Activated T-helper 2 cell treated with anti-CD3 and anti-CD28 coated beads, Interferon-gamma antibody, Interleukin-2, Interleukin-4, amounts not matched to agents 10 μg/mL and 5 μg/mL and 100 μg/mL, durations not matched to agents 14 hours and 24 hours and 36 hours (primary cell): ENCODE results near the gene TESK1. TPM values are rescaled to one million over a fixed set of nuclear protein-coding genes. Genes with fewer than 3 reads are reported as not detected.
A peak's percentile ranks its signal among the peaks of the same experiment; 100 is the strongest.
"Not testable (repeated sequence)": the region's sequence is repeated elsewhere in the genome, so short reads cannot be mapped to it uniquely, and the experiment has no call there.

Source experiments
- DNase-seq: peaks from one replicate; pipeline ENCODE4 v3.0.0; 2021; ENCODE audit warnings: low spot score
- H3K27ac Mint-ChIP-seq: one replicate; pipeline ENCODE4 v1.8.0; 2021; ENCODE audit warnings: mixed read lengths
- H3K27me3 Mint-ChIP-seq: one replicate; pipeline ENCODE4 v1.8.0; 2021; ENCODE audit warnings: low read depth, mixed read lengths
- H3K36me3 Mint-ChIP-seq: one replicate; pipeline ENCODE4 v1.8.0; 2021; ENCODE audit warnings: low read depth, mixed read lengths
- H3K4me1 Mint-ChIP-seq: one replicate; pipeline ENCODE4 v1.8.0; 2021; ENCODE audit warnings: low read depth, mixed read lengths
- H3K4me3 Mint-ChIP-seq: one replicate; pipeline ENCODE4 v1.8.0; 2021; ENCODE audit warnings: low read depth, mild to moderate bottlenecking, moderate library complexity, mixed read lengths
- H3K9me3 Mint-ChIP-seq: one replicate; pipeline ENCODE4 v1.8.0; 2021; ENCODE audit warnings: mixed read lengths
- intact Hi-C: fragments of 100-400 bp; cut with micrococcal nuclease; formaldehyde crosslinking; loops from one replicate; pipeline ENCODE4 v1.15.1; 2023
- total RNA-seq: library from RNA; stranded (reverse); gene quantifications from 2 replicates; pipeline ENCODE4 v1.2.3, GENCODE V29; 2022

TESK1 gene
- total RNA-seq, 1 donor from 2014 or later = 48.0 TPM

GRCh38 chr9:35629597-35629996 is 24.5 kb downstream of the TESK1 start:
- Mint-ChIP-seq H3K4me1 (peaks cover 22% of the 10 kb centered on the region), H3K27me3 (no peaks in the 10 kb centered on the region)

GRCh38 chr9:35635730-35636129 is 30.7 kb downstream of the TESK1 start:
- intact Hi-C loops = loop anchor here (2.0 to 5.0 kb wide), 2 partner anchors 17 to 1258 kb away; partner anchors contain the start of genes CD72 and MYORG
- Mint-ChIP-seq H3K9me3 (peaks cover 6% of the 10 kb centered on the region), H3K27ac (peak overlapping the region; percentile 44), H3K4me1 (peaks cover 47% of the 10 kb centered on the region), H3K27me3 (no peaks in the 10 kb centered on the region), H3K36me3 (peaks cover 14% of the 10 kb centered on the region), H3K4me3 (no peak overlapping the region)
- DNase-seq = no peak

More at GRCh38 chr9:35629597-35629996, 24.5 kb downstream of the TESK1 start:
- H3K9me3 Mint-ChIP-seq = no peaks in the 10 kb centered on the region
- H3K36me3 Mint-ChIP-seq = no peaks in the 10 kb centered on the region
- no peak for DNase-seq
- no peak overlapping the region for H3K27ac Mint-ChIP-seq
- H3K4me3 Mint-ChIP-seq = no peak overlapping the region
- intact Hi-C loops = no loop called here

DNA sequence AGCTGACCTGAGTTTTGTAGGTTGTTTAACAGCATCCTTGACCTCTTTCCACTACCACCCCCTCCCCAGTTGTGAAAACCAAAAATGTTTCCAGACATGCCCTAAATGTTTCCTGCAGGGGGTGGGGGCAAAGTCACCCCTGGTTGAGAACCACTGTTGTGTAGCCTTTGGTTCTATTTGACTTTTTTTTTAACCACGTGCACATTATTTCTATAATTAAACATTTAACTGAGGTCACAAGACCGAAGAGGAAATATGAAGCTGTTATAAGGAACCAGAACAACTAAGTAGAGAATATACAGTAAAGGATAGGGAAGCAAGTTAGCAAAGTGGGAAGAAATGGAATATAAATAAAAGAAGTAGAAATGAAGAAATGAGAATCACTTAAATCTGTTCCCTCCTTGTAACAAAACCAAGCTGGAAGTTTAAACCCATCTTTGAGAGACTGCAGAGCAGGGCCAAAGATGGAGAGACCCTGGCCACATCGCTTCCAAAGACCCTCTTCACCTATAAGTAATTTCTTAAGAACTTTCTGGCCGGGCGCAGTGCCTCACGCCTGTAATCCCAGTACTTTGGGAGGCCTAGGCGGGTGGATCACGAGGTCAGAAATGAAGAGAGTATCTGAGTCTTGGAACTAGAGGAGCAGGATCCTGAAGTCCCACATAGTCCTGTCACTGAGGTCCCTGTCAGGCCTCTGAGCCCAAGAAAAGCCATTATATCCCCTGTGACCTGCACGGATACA is 31.2 kb downstream of the TESK1 start:
- H3K9me3 Mint-ChIP-seq = peaks cover 12% of the 10 kb centered on the region
- peaks cover 48% of the 10 kb centered on the region for H3K4me1 Mint-ChIP-seq
- H3K4me3 Mint-ChIP-seq = no peak overlapping the region
- peak overlapping the region; percentile 76 for H3K27ac Mint-ChIP-seq
- intact Hi-C loops = loop anchor here (5.0 kb wide), 1 partner anchor 1259 kb away; the partner anchor contains the start of gene MYORG
- no peak for DNase-seq
- peaks cover 20% of the 10 kb centered on the region for H3K36me3 Mint-ChIP-seq
- no peaks in the 10 kb centered on the region for H3K27me3 Mint-ChIP-seq

DNA sequence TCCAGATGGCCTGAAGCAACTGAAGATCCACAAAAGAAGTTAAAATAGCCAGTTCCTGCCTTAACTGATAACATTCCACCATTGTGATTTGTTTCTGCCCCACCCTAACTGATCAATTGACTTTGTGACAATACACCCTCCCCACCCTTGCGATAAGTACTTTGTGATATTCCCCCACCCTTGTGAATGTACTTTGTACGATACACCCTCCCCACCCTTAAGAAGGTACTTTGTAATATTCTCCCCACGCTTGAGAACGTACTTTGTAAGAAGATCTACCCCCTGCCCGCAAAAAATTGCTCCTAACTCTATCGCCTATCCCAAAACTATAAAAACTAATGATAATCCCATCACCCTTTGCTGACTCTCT is 31.8 kb downstream of the TESK1 start:
- H3K4me3 Mint-ChIP-seq, DNase-seq, H3K27me3 Mint-ChIP-seq: not testable (repeated sequence)
- H3K27ac Mint-ChIP-seq = peak overlapping the region; percentile 24
- peaks cover 12% of the 10 kb centered on the region for H3K9me3 Mint-ChIP-seq
- intact Hi-C loops = loop anchor here (5.0 kb wide), 1 partner anchor 1260 kb away; the partner anchor contains the start of gene MYORG
- peaks cover 52% of the 10 kb centered on the region for H3K4me1 Mint-ChIP-seq
- peaks cover 25% of the 10 kb centered on the region for H3K36me3 Mint-ChIP-seq

DNA sequence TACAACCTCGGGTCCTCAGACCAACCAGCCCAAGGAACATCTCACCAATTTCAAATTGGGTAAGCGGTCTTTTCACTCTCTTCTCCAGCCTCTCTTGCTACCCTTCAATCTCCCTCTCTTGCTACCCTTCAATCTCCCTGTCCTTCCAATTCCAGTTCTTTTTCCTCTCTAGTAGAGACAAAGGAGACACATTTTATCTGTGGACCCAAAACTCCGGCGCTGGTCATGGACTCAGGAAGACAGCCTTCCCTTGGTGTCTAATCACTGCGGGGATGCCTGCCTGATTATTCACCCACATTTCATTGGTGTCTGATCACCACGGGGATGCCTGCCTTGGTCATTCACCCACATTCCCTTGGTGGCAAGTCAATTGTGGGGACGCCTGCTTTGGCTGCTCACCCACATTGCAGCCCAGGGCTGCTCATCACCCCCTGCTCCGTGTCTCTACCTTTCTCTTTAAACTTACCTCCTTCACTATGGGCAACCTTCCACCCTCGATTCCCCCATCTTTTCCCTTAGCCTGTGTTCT is 32.4 kb downstream of the TESK1 start:
- not testable (repeated sequence) for DNase-seq, H3K4me3 Mint-ChIP-seq, H3K27me3 Mint-ChIP-seq
- intact Hi-C loops = loop anchor here (5.0 kb wide), 1 partner anchor 1260 kb away; the partner anchor contains the start of gene MYORG
- Mint-ChIP-seq H3K36me3 (peaks cover 31% of the 10 kb centered on the region), H3K4me1 (peaks cover 52% of the 10 kb centered on the region), H3K27ac (peak overlapping the region; percentile 16), H3K9me3 (peaks cover 12% of the 10 kb centered on the region)

DNA sequence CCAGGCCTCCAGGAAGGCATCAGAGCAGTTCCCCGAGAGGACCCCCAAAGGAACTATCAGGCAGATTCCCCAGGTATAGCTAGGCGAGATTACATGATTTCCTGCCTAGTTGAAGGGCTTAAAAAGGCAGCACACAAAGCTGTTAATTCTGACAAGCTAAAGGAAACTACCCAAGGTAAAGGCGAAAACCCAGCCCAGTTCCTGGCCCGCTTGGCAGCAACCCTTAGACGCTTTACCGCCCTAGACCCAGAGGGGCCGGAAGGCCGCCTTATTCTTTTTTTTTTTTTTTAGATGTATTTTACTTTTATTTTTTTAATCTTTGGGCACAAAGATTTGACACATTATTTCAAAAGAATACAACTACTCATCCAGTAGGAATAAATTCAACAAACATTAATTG is 33.7 kb downstream of the TESK1 start:
- peaks cover 12% of the 10 kb centered on the region for H3K9me3 Mint-ChIP-seq
- not testable (repeated sequence) for DNase-seq, H3K4me3 Mint-ChIP-seq, H3K27me3 Mint-ChIP-seq
- peaks cover 54% of the 10 kb centered on the region for H3K4me1 Mint-ChIP-seq
- intact Hi-C loops = loop anchor here (5.0 kb wide), 1 partner anchor 1261 kb away; the partner anchor contains the start of gene MYORG
- H3K27ac Mint-ChIP-seq = peak overlapping the region; percentile 18
- peaks cover 41% of the 10 kb centered on the region for H3K36me3 Mint-ChIP-seq

DNA sequence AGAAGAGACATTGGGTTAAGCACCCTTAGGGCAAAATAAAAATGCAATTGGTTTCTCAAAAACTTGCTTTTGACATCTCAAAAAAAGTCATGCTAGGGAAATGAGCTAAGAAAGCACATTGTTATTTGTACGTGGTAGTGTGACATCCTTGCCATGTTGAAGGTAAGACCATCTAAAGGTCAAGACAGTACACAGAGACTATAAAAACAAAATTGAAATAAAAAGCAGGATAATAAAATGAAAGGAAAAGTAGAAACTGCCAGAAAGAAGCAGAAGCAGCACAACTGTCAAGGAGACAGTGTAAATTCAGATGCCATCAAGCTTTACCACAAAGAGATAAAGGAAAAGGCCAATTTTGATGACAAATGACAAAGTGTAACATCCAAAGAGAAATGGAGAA is 34.2 kb downstream of the TESK1 start:
- H3K4me3 Mint-ChIP-seq = peak overlapping the region; percentile 51
- H3K27me3 Mint-ChIP-seq, DNase-seq: not testable (repeated sequence)
- peaks cover 42% of the 10 kb centered on the region for H3K36me3 Mint-ChIP-seq
- H3K27ac Mint-ChIP-seq = peak overlapping the region; percentile 96
- H3K4me1 Mint-ChIP-seq = peaks cover 55% of the 10 kb centered on the region
- H3K9me3 Mint-ChIP-seq = peaks cover 12% of the 10 kb centered on the region
- intact Hi-C loops = loop anchor here (5.0 kb wide), 1 partner anchor 1262 kb away; the partner anchor contains the start of gene MYORG

GRCh38 chr9:35639631-35640030 is 34.6 kb downstream of the TESK1 start:
- intact Hi-C loops = loop anchor here (5.0 kb wide), 1 partner anchor 1262 kb away; the partner anchor contains the start of gene MYORG
- DNase-seq = no peak
- H3K4me3 Mint-ChIP-seq = peak overlapping the region; percentile 51
- peaks cover 12% of the 10 kb centered on the region for H3K9me3 Mint-ChIP-seq
- peak overlapping the region; percentile 96 for H3K27ac Mint-ChIP-seq
- H3K27me3 Mint-ChIP-seq = no peaks in the 10 kb centered on the region
- H3K4me1 Mint-ChIP-seq = peaks cover 58% of the 10 kb centered on the region
- H3K36me3 Mint-ChIP-seq = peaks cover 46% of the 10 kb centered on the region

DNA sequence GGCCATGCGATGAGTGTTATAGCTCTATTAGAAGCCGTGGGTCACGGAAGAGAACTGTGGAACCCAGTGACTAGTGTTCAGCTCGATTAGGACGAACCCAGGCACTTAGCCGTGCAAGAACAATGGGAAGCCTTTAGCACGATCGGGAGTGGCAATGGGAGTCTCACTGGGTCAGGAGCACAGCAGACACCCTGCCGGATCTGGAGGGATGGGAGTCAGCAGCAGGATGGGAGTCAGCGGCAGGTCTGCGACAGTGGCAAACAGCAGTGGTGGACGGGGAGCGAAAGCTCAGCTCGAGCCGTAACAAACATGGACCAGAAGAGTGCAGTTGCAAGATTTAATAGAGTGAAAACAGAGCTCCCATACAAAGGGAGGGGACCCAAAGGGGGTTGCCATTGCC is 35.4 kb downstream of the TESK1 start:
- intact Hi-C loops, H3K27me3 Mint-ChIP-seq, H3K4me3 Mint-ChIP-seq, DNase-seq: not testable (repeated sequence)
- H3K9me3 Mint-ChIP-seq = peaks cover 12% of the 10 kb centered on the region
- peak overlapping the region; percentile 78 for H3K27ac Mint-ChIP-seq
- H3K36me3 Mint-ChIP-seq = peaks cover 48% of the 10 kb centered on the region
- H3K4me1 Mint-ChIP-seq = peaks cover 54% of the 10 kb centered on the region

- H3K27ac Mint-ChIP-seq, DNase-seq, H3K27me3 Mint-ChIP-seq, H3K4me3 Mint-ChIP-seq, intact Hi-C loops: not testable (repeated sequence)
- Mint-ChIP-seq H3K9me3 (peaks cover 12% of the 10 kb centered on the region), H3K36me3 (peaks cover 51% of the 10 kb centered on the region), H3K4me1 (peaks cover 49% of the 10 kb centered on the region)
Measured at GRCh38 chr9:35641478-35641877, 36.4 kb downstream of the TESK1 start.

GRCh38 chr9:35643046-35643445 is 38.0 kb downstream of the TESK1 start:
- H3K4me3 Mint-ChIP-seq = no peak overlapping the region
- no peaks in the 10 kb centered on the region for H3K27me3 Mint-ChIP-seq
- peaks cover 12% of the 10 kb centered on the region for H3K9me3 Mint-ChIP-seq
- H3K36me3 Mint-ChIP-seq = peaks cover 54% of the 10 kb centered on the region
- peaks cover 45% of the 10 kb centered on the region for H3K4me1 Mint-ChIP-seq
- intact Hi-C loops = no loop called here
- DNase-seq = no peak
- H3K27ac Mint-ChIP-seq = no peak overlapping the region

- not testable (repeated sequence) for H3K27me3 Mint-ChIP-seq, H3K9me3 Mint-ChIP-seq, DNase-seq
- H3K4me3 Mint-ChIP-seq = peak overlapping the region; percentile 96
- peaks cover 54% of the 10 kb centered on the region for H3K36me3 Mint-ChIP-seq
- H3K27ac Mint-ChIP-seq = peak overlapping the region; percentile 96
- H3K4me1 Mint-ChIP-seq = peaks cover 41% of the 10 kb centered on the region
- intact Hi-C loops = loop anchor here (1.0 to 2.0 kb wide), 6 partner anchors 27 to 529 kb away; partner anchors contain the start of genes CD72 and HINT2
Measured at GRCh38 chr9:35645736-35646135, 40.7 kb downstream of the TESK1 start.

GRCh38 chr9:35646153-35646532 is 41.1 kb downstream of the TESK1 start:
- H3K4me3 Mint-ChIP-seq = peak overlapping the region; percentile 96
- intact Hi-C loops = loop anchor here (1.0 to 2.0 kb wide), 6 partner anchors 27 to 529 kb away; partner anchors contain the start of genes CD72 and HINT2
- H3K4me1 Mint-ChIP-seq = peaks cover 44% of the 10 kb centered on the region
- no peaks in the 10 kb centered on the region for H3K27me3 Mint-ChIP-seq
- peaks cover 2% of the 10 kb centered on the region for H3K9me3 Mint-ChIP-seq
- H3K36me3 Mint-ChIP-seq = peaks cover 50% of the 10 kb centered on the region
- no peak for DNase-seq
- H3K27ac Mint-ChIP-seq = peak overlapping the region; percentile 96
